TTC549 (cell line): ENCODE measurements around the gene GLUD1.
"Not testable (repeated sequence)": the region's sequence is repeated elsewhere in the genome, so short reads cannot be mapped to it uniquely, and the experiment has no call there.

ENCODE experiments used
- FAIRE-seq: peaks from 2 replicates; lab custom pipeline; 2012; peaks lifted over from hg19 to GRCh38; lab: Jason Lieb, UNC

Gene GLUD1

GRCh38 chr10:87094373-87095235, at the start of gene GLUD1, which contains the start of gene SHLD2:
GLUD1 (minus strand) TSS chr10:87094843; CDS start chr10:87094769, 74 bp downstream.
SHLD2 (plus strand) TSS chr10:87095206; CDS start chr10:87151355, 56,149 bp downstream.
- FAIRE-seq: no peak

DNA sequence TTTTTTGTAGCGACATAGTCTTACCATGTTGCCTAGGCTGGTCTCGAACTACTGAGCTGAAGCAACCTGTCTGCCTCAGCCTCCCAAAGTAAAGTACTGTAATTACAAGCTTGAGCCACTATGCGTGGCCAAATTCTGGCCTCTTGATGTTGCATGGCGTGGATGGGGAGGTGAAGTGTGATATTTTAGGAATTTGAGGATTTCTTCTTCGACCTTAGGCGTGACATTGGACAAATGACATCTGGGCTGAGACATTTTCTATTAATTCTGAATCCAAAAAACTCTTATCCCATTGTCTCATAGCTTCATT, 48.4 kb upstream of the GLUD1 start:
- not testable (repeated sequence) for FAIRE-seq

- FAIRE-seq: not testable (repeated sequence)
Observed at GRCh38 chr10:87142230-87143108, 47.8 kb upstream of the GLUD1 start.

GRCh38 chr10:87137478-87137877, 42.8 kb upstream of the GLUD1 start:
- FAIRE-seq: not testable (repeated sequence)

DNA sequence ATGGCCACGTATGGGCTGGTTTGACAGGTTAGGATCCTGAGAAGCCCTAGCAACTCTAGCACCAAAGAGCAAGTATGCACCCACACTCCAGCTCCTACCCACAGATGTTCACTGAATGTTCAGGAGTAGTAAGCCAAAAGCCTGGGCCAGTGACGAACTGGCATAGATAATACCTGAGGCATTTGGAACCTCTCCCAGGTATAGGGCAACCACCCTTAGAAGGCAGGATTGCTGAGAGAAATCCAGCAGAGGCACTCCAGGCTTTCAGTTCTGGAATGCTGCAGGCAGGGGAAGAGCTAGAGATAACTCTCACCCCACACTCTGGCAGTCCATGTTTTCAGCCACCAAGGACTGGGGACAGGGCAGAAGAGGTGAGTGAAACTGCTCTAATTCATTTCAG, 39.8 kb upstream of the GLUD1 start:
- FAIRE-seq: not testable (repeated sequence)

- not testable (repeated sequence) for FAIRE-seq
Observed at GRCh38 chr10:87133936-87134335, 39.3 kb upstream of the GLUD1 start.

DNA sequence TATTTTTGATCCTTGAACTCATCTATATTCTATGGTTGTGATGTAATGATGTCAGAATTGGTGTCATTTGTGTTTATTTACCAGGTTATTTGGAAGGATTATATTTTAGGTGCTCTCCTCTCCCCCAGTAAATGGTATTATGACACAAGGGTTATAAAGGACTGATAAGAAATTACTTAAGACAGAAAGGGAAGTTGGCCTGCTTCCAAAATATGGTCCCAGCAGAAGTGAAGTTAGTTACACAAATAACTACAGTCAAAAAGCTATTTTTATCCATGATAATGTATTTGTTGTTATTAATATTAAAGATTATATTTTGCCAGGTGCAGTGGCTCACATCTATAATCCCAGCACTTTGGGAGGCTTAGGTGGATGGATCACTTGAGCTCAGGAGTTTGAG, 37.5 kb upstream of the GLUD1 start:
- not testable (repeated sequence) for FAIRE-seq

GRCh38 chr10:87127607-87128156, 33.0 kb upstream of the GLUD1 start:
- FAIRE-seq: not testable (repeated sequence)

- not testable (repeated sequence) for FAIRE-seq
Observed at GRCh38 chr10:87127048-87127447, 32.4 kb upstream of the GLUD1 start.

DNA sequence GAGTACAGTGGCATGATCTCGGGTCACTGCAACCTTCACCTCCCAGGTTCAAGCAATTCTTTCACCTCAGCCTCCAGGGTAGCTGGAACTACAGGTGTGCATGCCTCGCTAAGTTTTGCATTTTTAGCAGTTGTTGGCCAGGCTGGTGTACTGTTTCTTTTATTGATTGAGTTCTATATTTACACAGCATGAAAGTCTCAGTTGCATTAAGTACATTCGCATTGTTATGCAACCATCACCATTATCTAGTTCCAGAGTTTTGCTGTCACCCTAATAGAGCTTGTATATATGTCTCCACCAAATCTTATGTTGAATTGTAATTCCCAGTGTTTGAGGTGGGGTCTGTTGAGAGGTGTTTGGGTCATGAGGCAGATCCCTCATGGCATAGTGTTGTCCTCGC, 28.7 kb upstream of the GLUD1 start:
- FAIRE-seq: not testable (repeated sequence)

DNA sequence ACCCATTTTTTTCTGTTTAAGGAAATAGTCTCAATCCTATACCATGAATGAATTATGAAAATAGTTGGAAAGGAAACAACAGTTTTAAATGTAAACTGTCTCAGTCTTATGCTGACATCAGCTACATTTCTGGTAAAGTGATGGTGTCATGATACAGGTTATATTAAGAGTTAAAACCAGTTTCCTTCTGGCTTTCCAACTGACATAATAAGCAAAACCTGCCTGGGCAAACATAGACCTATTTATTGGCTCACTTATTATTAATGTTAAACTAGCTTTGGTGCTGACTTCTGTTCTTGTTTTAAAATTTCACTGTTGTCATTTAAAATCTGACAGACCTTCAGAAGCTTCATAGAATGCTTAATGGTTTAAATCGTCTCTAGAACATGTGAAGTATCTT, 24.4 kb upstream of the GLUD1 start:
- not testable (repeated sequence) for FAIRE-seq

DNA sequence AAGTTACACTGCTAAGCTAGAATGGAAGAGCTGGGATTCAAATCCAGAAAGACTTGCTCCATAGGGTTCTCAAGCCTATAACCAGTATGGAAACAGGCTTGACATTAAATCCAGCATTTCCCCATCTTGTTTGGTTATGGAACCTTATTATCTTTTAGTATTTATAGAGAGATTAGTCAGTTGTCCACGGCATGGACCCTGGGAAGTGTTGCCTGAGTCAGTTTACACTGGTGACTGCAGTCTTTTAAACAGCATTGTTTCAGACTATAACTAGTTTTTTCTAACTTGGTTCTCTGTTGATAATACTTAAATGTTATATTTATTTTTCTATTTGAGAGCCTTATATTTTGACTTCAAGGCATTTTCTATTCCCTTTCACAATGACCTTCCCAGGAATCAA, 23.5 kb upstream of the GLUD1 start:
- not testable (repeated sequence) for FAIRE-seq

DNA sequence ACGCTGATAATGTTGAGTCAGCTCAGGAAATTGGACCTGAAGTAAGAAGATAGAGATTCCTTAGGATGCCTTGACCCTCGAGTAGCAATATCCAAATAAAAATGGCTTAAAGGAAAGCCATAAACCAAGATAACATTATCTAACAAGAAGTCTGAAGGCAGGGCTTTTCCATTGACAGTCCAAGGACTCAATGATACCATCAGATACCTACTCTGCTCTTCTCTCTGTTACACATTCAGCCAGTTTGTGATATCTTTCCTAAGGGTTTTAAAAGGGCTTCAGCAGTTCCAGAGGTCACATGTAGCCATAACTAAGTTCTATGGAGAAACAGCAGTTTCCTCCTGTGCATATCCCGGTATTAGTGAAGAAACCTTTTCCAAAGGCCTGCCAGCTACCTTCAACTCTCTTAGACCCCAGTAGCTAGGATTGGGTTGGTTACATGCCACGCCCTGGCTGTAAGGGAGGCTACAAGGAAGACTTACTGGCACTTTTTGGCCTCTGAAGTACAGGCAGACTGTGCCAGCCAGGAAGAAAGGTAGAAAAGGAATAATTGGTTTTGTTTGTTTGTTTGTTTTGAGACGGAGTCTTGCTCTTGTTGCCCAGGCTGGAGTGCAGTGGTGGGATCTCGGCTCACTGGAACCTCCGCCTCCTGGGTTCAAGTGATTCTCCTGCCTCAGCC, 10.9 kb upstream of the GLUD1 start:
- FAIRE-seq: no peak

DNA sequence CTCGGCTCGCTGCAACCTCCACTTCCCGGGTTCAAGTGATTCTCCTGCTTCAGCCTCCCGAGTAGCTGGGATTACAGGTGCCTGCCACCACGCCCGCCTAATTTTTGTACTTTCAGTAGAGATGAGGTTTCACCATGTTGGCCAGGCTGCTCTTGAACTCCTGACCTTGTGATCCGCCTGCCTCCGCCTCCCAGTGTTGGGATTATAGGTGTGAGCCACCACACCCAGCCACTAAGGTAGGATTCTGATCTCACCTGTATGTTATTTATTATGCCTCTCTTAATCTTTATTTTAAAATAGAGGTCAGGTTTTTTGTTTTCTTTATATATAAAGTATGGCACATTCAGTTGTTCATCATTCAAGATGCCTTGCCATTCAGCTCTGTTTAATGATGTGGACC, 10.1 kb upstream of the GLUD1 start:
- FAIRE-seq: not testable (repeated sequence)

- FAIRE-seq: no peak
Observed at GRCh38 chr10:87101996-87102395, 7.4 kb upstream of the GLUD1 start.

DNA sequence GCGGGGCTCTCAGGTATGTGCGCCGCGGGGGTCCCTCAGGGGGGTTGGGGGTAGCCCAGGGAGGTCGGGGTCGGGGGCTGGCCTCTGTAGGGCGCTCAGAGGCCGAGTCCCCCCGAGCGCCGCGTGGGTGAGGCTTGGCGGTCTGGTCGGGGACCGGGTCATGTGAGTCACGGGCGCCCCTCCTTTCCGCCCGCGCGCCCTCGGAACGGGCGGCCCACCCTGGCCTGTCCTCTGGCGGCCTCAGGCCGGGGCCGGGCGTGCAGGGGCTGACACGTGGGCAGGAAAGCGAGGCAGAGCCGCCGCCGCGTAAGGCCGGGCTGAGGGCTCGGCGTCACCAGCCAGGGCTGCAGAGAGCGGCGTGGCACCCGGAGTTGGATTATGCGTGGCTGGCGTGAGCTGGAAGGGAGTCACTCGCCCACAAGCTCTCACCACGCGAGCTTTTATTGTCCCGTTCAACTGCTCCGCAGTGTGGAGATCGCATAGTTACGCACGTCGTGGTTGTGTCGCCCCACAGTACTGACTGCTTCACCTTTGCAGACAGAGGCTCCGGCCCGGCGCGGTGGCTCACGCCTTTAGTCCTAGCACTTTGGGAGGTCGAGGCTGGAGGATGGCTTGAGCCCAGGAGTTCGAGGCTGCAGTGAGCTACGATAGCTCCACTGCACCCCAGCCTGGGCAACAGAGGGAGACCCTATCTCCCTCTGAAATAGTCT, 748 bp upstream of the GLUD1 start:
- FAIRE-seq: no peak

- FAIRE-seq: no peak
Observed at GRCh38 chr10:87093632-87094372, 841 bp downstream of the GLUD1 start.

- FAIRE-seq: no peak
Observed at GRCh38 chr10:87092861-87093631, 1.6 kb downstream of the GLUD1 start.

- FAIRE-seq: no peak
Observed at GRCh38 chr10:87092376-87092860, 2.2 kb downstream of the GLUD1 start.

DNA sequence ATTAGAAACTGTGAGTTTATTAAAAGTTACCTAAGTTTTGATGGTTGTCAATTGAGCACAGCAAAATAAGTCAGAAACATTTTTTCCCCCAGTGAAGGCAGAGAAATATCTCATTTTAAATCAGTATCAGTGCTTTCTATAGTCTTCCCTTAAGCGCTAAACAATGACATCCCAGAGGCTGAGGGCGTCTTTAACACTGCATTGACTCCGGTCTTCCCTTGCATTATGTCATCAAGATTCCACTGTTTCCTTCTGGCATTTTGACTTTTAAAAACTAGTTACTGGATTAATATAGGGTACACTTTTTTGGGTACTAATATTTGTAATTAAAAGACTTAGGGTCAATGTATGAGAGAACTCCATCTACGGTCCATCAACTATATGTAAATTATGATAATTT, 3.9 kb downstream of the GLUD1 start:
- FAIRE-seq: no peak
